Measurements from ENCODE around the gene MAP2K2.
A peak's percentile ranks its signal among the peaks of the same experiment; 100 is the strongest.

- peak in 1 of 2 donors; percentile 30 for TF ChIP-seq POLR2A (IDR thresholded peaks at IDR 0.05)
- TF ChIP-seq, protein P1, sequence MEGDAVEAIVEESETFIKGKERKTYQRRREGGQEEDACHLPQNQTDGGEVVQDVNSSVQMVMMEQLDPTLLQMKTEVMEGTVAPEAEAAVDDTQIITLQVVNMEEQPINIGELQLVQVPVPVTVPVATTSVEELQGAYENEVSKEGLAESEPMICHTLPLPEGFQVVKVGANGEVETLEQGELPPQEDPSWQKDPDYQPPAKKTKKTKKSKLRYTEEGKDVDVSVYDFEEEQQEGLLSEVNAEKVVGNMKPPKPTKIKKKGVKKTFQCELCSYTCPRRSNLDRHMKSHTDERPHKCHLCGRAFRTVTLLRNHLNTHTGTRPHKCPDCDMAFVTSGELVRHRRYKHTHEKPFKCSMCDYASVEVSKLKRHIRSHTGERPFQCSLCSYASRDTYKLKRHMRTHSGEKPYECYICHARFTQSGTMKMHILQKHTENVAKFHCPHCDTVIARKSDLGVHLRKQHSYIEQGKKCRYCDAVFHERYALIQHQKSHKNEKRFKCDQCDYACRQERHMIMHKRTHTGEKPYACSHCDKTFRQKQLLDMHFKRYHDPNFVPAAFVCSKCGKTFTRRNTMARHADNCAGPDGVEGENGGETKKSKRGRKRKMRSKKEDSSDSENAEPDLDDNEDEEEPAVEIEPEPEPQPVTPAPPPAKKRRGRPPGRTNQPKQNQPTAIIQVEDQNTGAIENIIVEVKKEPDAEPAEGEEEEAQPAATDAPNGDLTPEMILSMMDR (IDR thresholded peaks at IDR 0.05), result no peak
Observed at GRCh38 chr19:4060621-4061177, 63.2 kb downstream of the MAP2K2 start.

Data from adrenal gland (tissue), 5 donors.